ENCODE data around the gene RPSA. TPM values are rescaled to one million over a fixed set of nuclear protein-coding genes. Genes with fewer than 3 reads are reported as not detected.
"Not testable (repeated sequence)": the region's sequence is repeated elsewhere in the genome, so short reads cannot be mapped to it uniquely, and the experiment has no call there.

The RPSA gene
- total RNA-seq, 1 experiment from 2014 or later: 1,984 TPM

DNA sequence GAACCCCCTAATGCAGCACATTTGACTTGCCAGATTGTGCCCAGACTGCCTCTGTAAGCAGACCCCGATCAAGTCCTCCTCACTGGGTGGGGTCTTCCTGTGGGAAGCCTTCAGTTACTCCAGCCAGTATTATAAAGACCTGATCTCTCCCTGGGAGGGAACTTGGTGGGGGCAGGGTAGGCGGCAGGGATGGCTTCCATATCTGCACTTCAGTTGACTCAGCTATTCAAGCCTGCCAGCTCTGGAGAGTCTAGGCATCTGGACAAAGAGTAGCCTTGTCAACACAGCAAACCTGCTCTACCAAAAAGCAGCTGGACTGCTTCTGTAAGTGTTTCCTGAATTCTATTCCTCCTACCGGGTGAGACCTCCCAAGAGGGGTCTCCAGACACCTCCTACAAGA, 44.3 kb upstream of the RPSA start:
- peaks cover 48% of the 10 kb centered on the region for H3K27me3 Mint-ChIP-seq (ENCODE audit: insufficient read depth, unreplicated experiment)
- H3K9me3 Mint-ChIP-seq (ENCODE audit: unreplicated experiment): no peaks in the 10 kb centered on the region
- no peak overlapping the region for H3K27ac Mint-ChIP-seq (ENCODE audit: low read depth, unreplicated experiment)
- no peak overlapping the region for H3K4me3 Mint-ChIP-seq (ENCODE audit: unreplicated experiment)
- ChIA-PET CTCF (interaction anchor here (2.1 kb wide), 1 partner anchor 70 kb away, joined by 7 read pairs; no protein-coding TSS in a partner anchor), POLR2A (no interaction called here)
- no peaks in the 10 kb centered on the region for H3K4me1 Mint-ChIP-seq (ENCODE audit: insufficient read depth, unreplicated experiment)
- no TSS peak for BruUV-seq (replicated peaks)
- no peak for DNase-seq (ENCODE audit: unreplicated experiment)
- H3K36me3 Mint-ChIP-seq (ENCODE audit: insufficient read depth, unreplicated experiment): no peaks in the 10 kb centered on the region
- TF ChIP-seq CTCF (IDR thresholded peaks at IDR 0.05; ENCODE audit: unreplicated experiment): no peak
- intact Hi-C loops (cut with micrococcal nuclease): no loop called here

GRCh38 chr3:39362812-39363211, 43.7 kb upstream of the RPSA start:
- no peak for DNase-seq (ENCODE audit: unreplicated experiment)
- ChIA-PET POLR2A (interaction anchor here (0.7 kb wide), 1 partner anchor 11 kb away, joined by 4 read pairs; no protein-coding TSS in a partner anchor), CTCF (interaction anchor here (0.6 to 2.1 kb wide), 3 partner anchors 21 to 1049 kb away, joined by 3 to 7 read pairs (median 4); no protein-coding TSS in a partner anchor)
- H3K4me3 Mint-ChIP-seq (ENCODE audit: unreplicated experiment): no peak overlapping the region
- H3K9me3 Mint-ChIP-seq (ENCODE audit: unreplicated experiment): no peaks in the 10 kb centered on the region
- no peaks in the 10 kb centered on the region for H3K4me1 Mint-ChIP-seq (ENCODE audit: insufficient read depth, unreplicated experiment)
- no peak for TF ChIP-seq CTCF (IDR thresholded peaks at IDR 0.05; ENCODE audit: unreplicated experiment)
- H3K36me3 Mint-ChIP-seq (ENCODE audit: insufficient read depth, unreplicated experiment): no peaks in the 10 kb centered on the region
- peaks cover 42% of the 10 kb centered on the region for H3K27me3 Mint-ChIP-seq (ENCODE audit: insufficient read depth, unreplicated experiment)
- BruUV-seq (replicated peaks): no TSS peak
- intact Hi-C loops (cut with micrococcal nuclease): no loop called here
- no peak overlapping the region for H3K27ac Mint-ChIP-seq (ENCODE audit: low read depth, unreplicated experiment)

DNA sequence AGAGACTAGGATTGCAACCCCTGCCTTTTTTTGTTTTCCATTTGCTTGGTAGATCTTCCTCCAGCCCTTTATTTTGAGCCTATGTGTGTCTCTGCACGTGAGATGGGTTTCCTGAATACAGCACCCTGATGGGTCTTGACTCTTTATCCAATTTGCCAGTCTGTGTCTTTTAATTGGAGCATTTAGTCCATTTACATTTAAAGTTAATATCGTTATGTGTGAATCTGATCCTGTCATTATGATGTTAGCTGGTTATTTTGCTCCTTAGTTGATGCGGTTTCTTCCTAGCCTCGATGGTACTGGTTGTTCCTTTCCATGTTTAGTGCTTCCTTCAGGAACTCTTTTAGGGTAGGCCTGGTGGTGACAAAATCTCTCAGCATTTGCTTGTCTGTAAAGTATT, 36.1 kb upstream of the RPSA start:
- BruUV-seq (replicated peaks); POLR2A ChIA-PET; H3K9me3 Mint-ChIP-seq (ENCODE audit: unreplicated experiment); H3K27ac Mint-ChIP-seq (ENCODE audit: low read depth, unreplicated experiment); H3K4me3 Mint-ChIP-seq (ENCODE audit: unreplicated experiment); H3K4me1 Mint-ChIP-seq (ENCODE audit: insufficient read depth, unreplicated experiment); CTCF ChIA-PET; DNase-seq (ENCODE audit: unreplicated experiment); H3K36me3 Mint-ChIP-seq (ENCODE audit: insufficient read depth, unreplicated experiment); intact Hi-C loops (cut with micrococcal nuclease): not testable (repeated sequence)
- H3K27me3 Mint-ChIP-seq (ENCODE audit: insufficient read depth, unreplicated experiment): peaks cover 42% of the 10 kb centered on the region

GRCh38 chr3:39372833-39373232, 33.7 kb upstream of the RPSA start:
- BruUV-seq (replicated peaks): no TSS peak
- Mint-ChIP-seq H3K36me3 (ENCODE audit: insufficient read depth, unreplicated experiment) (no peaks in the 10 kb centered on the region), H3K4me3 (ENCODE audit: unreplicated experiment) (no peak overlapping the region), H3K27ac (ENCODE audit: low read depth, unreplicated experiment) (no peak overlapping the region), H3K27me3 (ENCODE audit: insufficient read depth, unreplicated experiment) (peaks cover 32% of the 10 kb centered on the region), H3K4me1 (ENCODE audit: insufficient read depth, unreplicated experiment) (peaks cover 5% of the 10 kb centered on the region), H3K9me3 (ENCODE audit: unreplicated experiment) (peaks cover 7% of the 10 kb centered on the region)
- DNase-seq (ENCODE audit: unreplicated experiment): no peak
- CTCF ChIA-PET: interaction anchor here (0.6 to 10.8 kb wide), 8 partner anchors 12 to 165 kb away, joined by 3 to 83 read pairs (median 4); no protein-coding TSS in a partner anchor
- intact Hi-C loops (cut with micrococcal nuclease): no loop called here
- TF ChIP-seq CTCF (IDR thresholded peaks at IDR 0.05; ENCODE audit: unreplicated experiment): no peak
- POLR2A ChIA-PET: interaction anchor here (0.7 to 1.6 kb wide), 4 partner anchors 11 to 232 kb away, joined by 3 to 6 read pairs (median 4); partner anchors contain the start of gene RPSA
